HUDEP-2 (cell line): Measurements from ENCODE around the gene TM9SF4.
A peak's percentile ranks its signal among the peaks of the same experiment; 100 is the strongest.

Source experiments
- DNase-seq, 76 experiments: peaks; one replicate each; lab custom pipeline; 2025; ENCODE audit not compliant: unreplicated experiment in 76 of 76; lab: John Stamatoyannopoulos, UW

Gene TM9SF4, protein sequence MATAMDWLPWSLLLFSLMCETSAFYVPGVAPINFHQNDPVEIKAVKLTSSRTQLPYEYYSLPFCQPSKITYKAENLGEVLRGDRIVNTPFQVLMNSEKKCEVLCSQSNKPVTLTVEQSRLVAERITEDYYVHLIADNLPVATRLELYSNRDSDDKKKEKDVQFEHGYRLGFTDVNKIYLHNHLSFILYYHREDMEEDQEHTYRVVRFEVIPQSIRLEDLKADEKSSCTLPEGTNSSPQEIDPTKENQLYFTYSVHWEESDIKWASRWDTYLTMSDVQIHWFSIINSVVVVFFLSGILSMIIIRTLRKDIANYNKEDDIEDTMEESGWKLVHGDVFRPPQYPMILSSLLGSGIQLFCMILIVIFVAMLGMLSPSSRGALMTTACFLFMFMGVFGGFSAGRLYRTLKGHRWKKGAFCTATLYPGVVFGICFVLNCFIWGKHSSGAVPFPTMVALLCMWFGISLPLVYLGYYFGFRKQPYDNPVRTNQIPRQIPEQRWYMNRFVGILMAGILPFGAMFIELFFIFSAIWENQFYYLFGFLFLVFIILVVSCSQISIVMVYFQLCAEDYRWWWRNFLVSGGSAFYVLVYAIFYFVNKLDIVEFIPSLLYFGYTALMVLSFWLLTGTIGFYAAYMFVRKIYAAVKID

DNA sequence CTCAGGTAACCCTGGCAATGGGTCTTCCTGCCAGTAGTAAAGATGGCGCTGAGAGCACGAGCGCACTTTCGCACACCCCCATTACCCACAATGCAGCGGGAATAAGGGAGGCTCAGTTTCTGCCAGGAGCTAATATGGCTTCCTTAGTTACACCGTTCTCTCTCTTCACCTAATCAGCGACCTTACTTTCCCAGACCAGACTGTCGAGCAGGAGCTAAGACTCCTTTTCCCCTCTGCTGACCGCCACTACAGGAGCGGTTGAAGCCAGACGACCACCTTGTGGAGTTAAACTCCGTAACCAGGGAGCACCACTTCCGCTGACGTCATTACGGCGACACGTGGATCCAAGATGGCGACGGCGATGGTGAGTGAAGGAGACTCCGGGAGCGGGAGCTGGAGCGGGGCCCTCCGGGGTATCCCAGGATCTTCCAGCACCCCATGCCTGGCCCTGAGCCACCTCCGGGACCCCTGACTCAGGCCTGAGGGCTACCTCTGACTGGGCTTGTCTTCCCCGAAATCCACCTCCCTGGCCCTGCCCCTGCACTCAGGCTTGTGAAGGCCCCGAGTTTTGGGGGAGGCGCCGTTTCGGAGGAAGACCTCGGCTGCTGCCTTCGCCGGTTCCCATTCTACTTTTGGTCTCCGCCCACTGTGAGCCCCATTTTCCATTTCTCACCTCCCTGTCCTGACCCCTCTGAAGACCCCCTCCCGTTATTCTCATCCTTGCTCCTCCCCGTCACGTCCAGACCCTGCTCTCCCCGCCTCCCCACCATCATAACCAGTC is at the start of gene TM9SF4:
TSS of gene TM9SF4 (plus strand) at position 323 of the 781 bp plus-strand sequence. CDS start at position 350, 27 bp downstream.
- DNase-seq: peak in 74 of 76 experiments; percentile 46 to 96 (median 84)

DNA sequence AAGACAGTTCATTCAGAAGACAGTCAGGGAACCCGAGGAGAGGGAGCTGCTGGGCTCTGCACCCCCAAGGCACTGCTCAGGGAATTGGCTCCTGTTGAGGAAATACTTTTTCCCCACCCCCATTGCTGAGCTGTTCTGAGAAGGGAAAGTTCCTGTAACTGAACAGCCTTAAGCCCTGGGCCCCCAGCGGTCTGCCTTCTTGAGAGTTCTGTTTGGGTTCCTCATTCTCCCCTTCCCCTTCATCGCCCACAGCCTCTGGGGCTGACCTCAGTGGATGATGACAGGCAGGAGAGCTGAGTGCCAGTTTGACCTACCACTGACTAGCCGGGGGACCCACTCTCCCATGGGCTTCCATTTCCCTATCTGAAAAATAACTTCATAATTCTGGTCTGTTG is 46.7 kb upstream of the TM9SF4 start:
- no peak for DNase-seq

DNA sequence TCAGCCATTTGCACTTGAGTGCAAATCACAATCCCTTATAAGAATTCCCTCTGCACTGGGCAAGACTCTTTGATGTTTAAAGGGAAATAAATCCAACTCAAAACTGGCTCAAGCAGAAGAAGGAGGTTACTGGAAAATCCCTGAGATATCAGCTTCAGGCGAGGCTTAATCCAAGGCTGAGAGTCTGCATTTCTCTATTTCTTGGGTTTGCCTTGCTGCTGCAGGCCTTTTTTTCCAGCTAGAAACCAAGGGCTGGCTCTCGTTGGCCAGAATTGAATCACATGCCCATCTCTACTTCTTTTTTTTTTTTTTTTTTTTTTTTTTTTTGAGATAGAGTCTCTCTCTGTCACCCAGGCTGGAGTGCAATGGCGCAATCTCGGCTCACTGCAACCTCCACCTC is 45.8 kb upstream of the TM9SF4 start:
- DNase-seq: no peak

DNA sequence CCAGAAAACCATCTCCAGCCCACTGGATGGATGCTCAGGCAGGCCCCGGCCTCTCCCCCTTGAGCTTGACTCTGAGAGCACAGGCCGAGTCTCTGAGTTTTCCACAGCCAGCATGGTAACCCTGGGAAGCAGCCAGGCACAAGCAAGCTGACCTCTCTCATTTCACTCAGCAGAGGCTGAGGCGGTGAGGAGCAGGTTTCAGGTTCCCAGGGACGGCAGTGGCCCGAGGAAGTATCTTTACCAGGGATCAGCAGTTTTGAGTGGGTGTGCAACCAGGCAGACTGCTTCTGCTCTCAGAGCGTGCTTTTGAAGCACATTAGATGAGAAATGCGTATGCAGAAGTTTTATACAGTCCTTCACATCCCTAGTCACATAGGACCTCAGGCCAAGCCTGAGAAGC is 44.8 kb upstream of the TM9SF4 start:
- no peak for DNase-seq

DNA sequence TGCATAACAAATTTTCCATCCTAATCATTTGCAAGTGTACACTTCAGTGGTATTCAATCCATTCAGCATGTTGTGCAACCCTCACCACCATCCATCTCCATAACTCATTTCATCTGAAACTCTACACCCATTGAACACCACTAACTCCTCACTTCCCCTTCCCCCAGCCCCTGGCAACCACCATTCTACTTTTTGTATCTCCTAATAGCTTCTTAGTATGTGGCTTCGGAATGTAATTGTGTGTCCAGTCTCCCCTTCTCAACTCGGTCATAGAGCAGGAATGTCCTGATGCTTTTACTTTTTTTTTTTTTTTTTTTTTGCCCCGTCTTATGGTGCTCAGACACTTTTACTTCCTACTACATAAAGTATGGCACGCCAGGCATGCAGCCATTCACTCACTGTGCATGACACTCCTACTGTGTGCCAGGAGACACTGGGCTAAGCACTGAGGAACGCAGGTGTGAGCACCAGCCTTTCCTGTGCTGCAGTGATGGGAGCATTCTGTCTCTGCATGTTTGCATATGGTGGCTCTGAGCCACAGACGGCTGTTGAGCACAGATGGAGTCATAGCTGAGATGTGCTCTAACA is 42.2 kb upstream of the TM9SF4 start:
- no peak for DNase-seq

DNA sequence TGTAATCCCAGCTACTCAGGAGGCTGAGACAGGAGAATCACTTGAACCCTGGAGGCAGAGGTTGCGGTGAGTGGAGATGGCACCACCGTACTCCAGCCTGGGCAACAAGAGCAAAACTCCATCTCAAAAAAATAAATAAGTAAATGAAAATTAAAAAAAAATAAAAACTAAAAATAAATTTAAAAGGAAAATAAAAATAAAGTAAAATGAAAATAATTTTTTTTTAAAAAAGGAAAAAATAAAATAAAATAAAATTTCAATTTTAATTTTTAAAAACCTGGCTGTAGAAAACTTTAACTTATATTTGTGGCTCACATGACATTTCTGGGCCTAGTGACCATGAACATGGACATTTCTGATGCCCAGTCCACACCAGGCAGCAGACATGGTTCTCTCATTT is 41.3 kb upstream of the TM9SF4 start:
- DNase-seq: no peak

DNA sequence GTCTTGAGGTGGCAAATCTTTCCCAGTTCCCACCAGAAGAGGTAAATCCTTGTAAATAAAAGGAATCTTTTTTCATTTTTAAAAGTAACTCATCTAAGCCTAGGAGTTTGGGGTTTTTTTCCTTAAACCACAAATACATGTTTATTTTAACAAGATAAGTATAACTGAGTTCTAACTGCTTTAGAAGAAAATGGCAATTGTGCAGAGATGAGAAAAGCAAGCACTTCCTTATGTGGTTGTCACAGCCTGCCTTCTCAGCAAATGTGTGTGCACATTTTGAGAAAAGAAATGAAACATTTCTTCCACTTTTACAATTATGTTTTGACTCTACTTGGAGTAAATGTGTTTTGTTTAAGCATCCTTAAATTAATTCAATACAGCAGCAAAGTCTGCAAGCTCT is 39.8 kb upstream of the TM9SF4 start:
- no peak for DNase-seq

DNA sequence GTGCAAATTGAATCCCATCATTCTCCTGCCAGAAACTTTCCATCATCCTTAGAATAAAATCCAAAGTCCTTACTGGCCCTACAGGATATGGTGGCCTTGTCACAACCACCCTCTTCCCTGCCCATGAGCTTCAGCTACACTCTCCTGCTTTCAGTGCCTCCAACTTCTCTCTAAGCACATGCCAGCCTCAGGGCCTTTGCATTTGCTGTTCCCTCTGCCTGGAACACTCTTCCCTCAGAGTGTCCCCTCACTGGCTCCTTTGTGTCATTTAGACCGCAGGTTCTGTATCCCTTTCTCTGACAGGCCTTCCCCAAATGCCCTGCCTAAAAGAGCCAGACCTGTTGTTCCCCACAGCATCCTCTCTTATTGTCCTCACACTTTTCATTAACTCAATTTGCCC is 39.2 kb upstream of the TM9SF4 start:
- DNase-seq: no peak

DNA sequence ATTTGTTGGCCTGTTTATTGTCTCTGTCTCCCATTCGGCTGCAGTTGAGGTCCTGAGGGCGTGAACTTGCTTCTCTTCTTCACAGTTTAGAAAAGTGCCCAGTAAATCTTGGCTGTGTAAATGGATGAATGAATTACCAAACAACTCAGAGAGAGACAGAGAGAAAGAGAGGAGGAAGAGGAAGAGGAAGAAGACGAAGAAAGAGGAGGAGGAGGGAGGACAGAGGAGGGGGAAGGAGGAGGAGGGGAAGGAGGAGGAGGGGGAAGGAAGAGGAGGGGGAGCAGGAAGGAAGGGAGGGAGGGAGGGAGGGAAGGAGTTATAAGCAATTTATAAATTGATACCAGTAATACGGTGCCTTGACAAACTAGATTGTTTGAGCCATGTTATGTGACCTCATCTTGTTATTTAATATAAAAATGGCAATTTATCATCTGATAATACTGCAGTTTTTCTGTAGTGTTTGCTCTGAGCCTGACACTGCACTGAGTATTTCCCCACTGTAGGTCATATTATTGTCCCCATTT is 38.8 kb upstream of the TM9SF4 start:
- DNase-seq: no peak

DNA sequence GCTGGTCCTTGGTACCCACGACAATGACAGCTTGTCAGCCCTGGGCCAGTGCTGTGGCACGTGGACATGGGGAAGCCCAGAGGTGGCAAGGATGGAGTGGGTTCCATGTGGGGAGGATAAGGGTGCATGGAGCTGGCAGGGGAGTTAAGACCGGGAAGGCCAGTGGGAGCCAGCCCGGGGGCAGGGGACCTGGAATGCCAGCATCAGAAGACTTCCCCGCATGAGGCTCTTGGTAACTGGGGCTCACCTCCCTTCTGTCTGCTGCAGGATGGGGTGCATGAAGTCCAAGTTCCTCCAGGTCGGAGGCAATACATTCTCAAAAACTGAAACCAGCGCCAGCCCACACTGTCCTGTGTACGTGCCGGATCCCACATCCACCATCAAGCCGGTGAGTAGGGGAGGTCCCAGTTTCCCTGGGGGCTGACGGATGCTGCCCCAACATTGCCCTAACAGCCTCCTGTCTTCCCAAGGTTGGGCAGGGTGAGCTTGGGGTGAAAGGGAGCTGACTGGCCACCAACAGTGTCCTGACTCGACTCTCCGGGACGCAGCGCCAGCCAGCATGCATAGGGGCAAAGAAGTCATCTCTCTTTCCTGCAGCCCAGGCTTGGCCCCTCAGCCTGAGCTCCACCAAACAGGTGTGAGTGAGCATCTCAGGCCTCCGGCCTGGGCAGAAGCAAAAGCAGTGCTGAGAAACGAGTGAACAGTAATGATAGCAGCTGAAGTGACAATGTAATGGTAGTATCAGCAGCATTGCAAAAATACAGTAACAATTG is 37.9 kb upstream of the TM9SF4 start:
- DNase-seq: no peak

DNA sequence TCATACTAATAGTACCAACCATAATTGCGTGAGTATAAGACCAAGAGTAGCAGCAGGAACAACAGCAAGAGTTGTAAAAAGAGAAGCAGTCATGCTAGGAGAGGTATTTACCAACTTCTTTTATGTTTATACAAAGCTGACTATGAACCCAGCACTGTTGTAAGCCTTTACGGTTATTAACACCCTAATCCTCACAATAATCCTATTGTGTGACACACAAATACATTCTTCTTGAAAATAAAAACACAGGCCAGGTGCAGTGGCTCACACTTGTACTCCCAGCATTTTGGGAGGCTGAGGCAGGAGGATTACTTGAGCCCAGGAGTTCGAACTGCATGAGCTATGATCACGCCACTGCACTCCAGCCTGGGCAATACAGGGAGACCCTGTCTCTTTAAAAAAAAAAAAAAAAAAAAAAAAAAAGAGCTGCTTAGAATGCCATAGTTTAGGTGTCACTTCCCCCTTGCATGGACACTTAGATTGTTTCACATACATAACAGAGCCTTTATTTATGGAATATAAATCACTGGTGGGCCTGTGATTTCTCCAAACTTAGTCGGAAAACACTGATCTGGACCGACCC is 37.3 kb upstream of the TM9SF4 start:
- no peak for DNase-seq

DNA sequence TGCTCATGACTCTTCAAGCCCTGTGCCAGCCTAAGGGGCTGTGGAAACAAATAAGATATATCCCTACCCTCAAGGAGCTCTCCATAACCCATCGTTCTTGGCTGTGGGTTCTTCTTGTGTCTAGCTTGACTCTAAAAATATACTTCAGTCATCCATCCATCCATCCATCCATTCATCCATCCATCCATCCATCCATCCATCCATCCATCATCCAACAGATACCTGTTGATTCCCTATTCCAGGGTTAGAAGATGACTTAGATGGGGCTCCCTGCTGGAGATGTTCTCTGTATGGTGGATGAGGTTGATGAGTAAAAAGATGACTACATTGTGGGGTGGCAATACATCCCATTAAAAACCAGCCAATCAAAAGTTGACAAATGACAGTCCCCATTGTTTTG is 34.0 kb upstream of the TM9SF4 start:
- no peak for DNase-seq

DNA sequence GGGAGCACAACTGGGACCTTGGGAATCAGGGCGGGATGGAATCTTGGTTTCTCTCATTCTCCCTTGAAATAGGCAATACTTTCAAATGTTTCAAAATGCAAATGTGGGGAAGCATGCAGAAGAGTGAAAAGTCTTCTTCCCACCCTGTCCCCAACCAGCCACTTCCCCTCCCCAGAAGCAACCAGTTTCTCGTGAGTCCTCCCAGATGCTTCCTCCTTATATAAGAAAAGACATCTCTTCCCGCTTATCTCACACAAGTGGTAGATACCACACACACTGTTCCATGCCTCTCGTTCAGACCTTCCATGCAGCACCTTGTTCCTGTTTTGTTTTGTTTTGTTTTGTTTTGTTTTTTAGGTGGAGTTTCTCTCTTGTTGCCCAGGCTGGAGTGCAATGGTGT is 32.3 kb upstream of the TM9SF4 start:
- no peak for DNase-seq

DNA sequence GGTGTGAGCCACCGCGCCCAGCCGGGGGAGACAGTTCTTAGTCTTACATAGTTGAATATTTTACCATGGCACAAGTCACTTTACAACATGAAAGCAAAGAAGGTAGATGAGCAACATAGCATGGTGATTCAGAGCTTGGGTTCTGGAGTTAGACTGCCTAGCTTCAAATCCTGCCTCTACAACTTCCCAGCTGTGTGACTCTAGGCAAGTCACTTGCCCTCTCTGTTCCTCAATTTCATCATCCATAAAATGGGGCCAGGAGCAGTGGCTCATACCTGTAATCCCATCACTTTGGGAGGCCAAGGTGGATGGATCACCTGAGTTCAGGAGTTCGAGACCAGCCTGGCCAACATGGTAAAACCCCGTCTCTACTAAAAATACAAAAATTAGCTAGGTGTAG is 31.2 kb upstream of the TM9SF4 start:
- DNase-seq: no peak

DNA sequence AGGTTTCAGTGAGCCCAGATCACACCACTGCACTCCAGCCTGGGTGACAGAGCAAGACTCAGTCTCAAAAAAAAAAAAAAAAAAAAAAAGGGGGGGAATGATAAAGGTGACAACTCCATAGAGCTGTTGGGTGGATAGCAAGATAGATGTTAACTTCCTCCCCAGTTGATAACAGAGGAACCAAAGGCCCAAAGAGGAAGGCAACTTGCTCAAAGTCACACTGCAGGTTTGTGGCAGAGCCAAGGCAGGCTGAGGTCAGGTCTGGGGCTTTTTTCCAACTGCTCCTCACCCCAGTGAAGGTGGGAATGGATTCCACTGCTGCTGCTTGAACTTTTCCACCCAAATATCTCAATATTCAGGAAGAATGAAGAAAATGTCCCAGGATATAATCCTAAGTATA is 30.7 kb upstream of the TM9SF4 start:
- DNase-seq: no peak

DNA sequence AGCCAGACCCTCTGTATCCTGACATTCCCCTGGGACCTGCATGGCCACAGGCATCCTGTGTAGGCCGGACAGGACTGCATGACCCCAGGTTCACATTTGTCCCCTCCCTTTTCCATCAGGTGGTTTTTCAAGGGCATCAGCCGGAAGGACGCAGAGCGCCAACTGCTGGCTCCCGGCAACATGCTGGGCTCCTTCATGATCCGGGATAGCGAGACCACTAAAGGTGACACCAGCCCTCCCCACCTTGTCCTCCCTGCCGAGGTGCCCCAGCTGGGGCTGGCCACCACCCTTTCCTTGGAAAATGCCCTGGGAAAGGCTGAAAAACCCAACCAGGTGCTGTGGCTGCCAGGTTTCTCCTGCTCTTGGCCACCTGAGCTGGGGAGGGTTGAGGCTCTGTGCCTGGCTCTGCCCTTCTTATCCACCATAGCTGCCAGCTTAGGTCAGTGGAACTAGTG is 29.8 kb upstream of the TM9SF4 start:
- DNase-seq: no peak

DNA sequence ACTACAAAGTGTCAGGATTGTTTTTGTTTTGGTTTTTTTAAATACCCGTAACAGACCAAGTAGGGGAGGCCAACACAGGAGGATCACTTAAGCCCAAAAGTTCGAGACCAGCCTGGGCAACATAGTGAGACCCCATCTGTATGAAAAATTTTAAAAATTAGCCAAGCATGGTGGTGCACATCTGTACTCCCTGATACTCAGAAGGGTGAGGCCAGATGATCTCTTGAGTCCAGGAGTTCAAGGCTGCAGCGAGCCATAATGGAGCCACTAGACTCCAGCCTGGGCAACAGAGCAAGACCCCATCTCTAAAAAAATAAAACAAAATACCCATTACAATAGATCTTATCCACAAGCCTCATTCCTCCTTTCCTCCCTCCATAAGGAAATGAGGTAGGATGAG is 28.7 kb upstream of the TM9SF4 start:
- DNase-seq: no peak

DNA sequence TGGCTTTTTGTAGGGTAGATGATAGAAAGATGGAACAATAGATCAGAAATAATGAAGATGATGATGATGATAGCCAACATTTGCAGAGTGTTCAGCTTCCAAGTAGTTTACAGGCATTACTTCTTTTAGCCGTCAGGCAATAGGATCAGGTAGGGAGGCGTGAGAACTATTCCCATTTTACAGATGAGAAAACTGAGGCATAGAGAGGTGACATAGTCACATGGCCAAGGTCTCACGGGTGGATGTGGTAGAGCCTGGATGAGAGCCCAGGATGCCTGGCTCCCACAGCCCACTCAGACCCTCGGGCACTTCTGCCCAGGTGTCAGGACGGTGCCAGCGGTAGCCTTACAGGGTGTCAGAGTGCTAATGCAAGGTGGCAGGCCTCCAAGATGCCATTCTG is 26.0 kb upstream of the TM9SF4 start:
- no peak for DNase-seq

DNA sequence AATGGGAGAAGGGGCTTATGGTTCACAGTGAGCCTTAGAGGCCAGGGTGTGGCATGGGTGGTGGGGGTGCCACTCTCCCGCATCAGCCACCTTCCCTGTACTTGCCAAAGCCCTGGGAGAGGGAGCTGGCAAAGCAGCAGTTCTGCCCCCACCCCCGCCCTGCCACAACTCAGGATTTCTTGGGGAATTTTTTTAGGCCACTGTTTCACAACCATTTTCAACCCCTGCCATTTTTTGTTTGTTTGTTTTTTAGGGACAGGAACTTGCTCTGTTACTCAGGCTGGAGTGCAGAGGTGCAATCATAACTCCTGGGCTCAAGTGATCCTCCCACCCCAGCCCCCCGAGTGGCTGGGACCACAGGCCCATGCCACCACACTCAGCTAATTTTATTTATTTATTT is 22.4 kb upstream of the TM9SF4 start:
- DNase-seq: no peak

DNA sequence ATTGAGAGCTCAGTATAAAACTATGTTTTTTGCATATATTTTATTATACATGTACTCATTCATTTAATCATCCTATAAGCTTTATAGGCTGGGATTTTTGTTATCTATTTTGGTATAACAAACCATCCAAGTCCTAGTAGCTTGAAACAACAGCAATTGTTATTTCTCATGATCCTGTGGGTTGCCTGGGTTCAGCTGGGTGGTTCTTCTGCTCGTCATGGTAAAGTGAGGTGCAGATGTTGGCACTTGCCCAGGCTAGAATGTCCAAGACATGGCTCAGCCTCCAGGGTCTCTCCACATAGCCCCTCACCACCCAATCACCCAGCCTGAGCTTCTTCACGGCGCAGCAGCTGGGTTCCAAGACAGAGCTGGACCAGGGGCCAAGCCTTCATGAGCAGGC is 20.8 kb upstream of the TM9SF4 start:
- no peak for DNase-seq
